Measurements from ENCODE around the gene CCDC127.

Gene CCDC127

GRCh38 chr5:190366-191035 lies 27.5 kb downstream of the CCDC127 start:
- DNase-seq (ENCODE audit: low read depth in 1 of 2, low spot score in 1 of 2), result no peak

DNA sequence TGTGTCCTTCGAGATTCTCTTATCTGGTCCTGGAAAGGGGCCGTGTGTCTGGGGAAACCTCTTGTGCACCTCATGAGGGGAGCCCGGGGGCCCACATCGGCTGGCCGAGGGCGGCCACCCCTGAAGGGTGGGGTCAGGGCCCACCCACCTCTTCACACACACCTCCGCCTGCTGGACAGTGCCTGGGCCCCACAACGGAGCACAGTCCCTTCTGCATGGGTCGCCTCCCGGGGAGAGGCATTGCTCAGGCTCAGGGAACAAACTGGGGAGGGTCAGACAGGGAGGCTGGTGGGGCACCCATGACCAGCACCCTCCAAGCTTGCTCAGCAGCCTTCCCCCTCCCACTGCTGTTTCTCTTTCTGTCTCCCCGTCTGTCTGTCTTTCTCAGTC lies 28.0 kb downstream of the CCDC127 start:
- DNase-seq (ENCODE audit: low read depth in 1 of 2, low spot score in 1 of 2), result no peak

- DNase-seq (ENCODE audit: low read depth in 1 of 2, low spot score in 1 of 2), result no peak
Measured at GRCh38 chr5:189486-189885, 28.5 kb downstream of the CCDC127 start.

GRCh38 chr5:188488-189481 lies 29.2 kb downstream of the CCDC127 start:
- peak; percentile 67 to 83 for DNase-seq (ENCODE audit: low read depth in 1 of 2, low spot score in 1 of 2)

DNA sequence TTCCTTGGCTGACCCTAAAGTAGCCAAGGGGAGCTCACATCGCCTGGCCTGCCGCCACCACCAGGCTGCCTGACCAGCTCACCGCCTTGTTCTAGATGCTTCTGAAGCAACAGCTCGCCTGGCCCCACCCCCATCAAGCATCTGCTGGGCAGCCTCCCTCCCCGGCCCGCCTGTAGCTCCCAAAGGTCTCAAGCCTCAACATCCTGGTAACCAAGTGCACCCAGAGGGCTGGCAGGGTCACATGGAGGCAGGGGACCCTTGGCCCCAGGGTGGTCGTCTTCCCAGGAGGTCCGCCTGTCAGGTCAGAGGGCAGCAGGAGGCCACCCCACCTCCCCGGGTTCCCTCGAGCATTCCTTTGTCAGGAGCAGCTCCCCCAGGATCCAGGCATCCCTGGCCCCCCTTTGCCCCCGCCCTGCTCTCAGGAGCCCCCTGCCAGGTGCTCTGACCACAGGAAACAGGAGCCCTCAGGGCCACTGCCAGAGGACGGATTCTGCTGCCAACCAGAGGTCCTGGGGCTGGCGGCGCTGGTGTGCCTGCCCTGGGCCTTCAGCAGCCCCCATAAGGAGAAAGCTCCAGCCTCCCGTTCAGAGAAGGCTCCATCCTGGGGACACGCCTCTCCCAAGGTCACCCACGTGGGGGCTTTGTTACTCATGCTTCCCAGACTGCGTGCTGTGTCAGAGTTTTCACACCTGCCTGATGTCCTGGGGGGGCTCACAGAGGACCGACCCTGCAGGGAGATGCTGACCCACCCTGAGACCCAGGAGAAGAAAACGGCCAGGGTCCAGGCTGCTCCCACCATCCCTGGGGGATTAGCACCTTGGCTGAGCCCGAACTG lies 30.1 kb downstream of the CCDC127 start:
- DNase-seq (ENCODE audit: low read depth in 1 of 2, low spot score in 1 of 2), result no peak

DNA sequence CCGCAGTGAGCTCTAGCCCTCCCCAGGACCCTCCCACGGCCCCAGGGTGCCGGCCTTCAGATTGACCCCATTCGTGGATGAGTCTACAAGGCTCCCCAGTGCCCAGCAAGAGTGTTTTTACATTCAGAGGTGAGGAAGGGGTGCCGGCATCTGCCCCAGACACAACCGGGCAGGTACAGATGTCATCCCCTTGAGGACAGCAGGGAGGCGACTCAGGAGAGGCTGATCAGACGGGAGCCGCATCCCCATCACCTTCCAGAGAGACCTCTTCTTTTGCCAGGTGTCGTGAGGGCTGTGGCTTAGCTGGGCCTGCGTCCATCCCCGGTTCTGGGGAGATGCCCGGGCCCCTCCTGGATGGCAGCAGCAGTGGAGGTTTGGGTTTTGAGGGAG lies 30.9 kb downstream of the CCDC127 start:
- no peak for DNase-seq (ENCODE audit: low read depth in 1 of 2, low spot score in 1 of 2)

DNA sequence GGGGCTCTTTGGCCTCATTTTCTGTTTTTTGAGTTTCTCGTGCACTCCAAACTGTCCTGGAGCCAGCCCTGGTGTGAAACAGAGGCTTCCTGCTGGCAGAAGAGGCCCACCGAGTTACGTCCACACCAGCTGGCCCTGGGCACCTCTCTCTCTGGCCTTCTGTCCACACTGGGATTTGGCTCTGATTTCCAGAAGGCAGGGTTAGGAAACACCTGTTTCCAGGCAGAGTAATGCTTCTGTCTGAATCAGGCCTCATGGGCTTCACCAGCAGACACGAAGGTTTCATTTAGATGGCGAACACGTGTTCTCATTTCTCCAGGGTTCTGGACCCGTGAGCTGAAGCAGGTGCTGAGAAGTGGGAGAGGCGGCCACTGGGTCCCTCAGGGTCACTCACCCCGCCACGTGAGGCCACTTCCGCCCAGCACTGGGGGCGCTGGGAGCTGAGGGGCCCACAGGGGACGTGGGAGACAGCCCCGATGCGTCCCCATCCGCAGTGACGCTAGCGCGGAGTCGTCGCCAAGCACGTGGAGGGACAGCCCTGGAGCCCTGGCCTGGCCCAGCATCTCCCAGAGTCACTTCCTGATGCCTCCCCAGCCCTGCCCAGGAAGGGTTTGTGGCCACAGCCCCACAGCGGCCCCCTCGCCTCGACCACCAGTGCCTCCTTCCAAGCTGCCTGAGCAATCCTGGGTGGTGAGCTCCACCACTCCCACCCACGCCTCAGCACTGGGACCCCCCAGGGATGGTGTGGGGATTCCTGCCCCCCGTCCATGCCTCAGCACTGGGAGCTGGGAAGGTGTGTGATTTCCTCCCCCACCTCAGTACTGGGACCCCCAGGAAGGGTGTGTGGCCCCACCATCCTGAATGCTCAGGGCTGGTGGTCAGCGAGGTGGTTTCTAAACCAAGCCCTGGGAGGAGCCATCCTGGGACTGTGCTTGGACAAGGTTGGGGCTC lies 31.6 kb downstream of the CCDC127 start:
- no peak for DNase-seq (ENCODE audit: low read depth in 1 of 2, low spot score in 1 of 2)

- no peak for DNase-seq (ENCODE audit: low read depth in 1 of 2, low spot score in 1 of 2)
Measured at GRCh38 chr5:185095-186070, 32.6 kb downstream of the CCDC127 start.

DNA sequence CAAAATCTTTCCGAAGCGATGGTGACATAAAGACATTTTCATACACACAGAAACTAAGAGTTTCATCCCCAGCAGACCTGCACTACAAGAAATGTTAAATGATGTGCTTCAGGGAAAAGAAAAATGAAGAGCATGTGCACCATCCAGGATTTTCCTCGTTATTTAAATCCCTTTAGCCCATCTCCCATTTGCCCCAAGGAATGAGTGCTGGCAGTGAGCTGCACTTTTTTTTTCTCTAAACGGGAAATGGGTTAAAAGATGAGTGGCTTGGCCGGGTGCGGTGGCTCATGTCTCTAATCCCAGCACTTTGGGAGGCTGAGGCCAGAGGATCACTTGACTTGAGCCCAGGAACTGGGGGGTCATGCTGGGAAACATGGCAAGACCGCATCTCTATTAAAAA lies 33.5 kb downstream of the CCDC127 start:
- DNase-seq (ENCODE audit: low read depth in 1 of 2, low spot score in 1 of 2), result no peak

DNA sequence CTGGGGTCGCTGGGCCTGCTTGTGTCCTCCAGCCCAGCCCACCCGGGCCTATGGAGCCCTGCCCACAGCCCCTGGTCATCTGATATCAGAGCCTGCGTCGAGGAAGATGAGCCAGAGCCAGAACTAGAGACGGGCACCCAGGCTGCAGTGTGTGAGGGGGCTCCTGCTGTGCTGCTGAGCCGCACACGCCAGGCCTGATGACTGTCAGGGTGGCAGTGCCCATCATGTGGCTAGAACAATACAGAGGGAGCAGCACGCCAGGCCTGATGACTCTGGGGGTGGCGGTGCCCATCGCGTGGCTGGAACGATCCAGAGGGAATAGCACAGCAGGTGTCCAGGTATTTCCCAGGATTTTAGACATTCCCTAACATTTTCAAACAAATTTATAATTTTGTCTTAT lies 35.8 kb downstream of the CCDC127 start:
- no peak for DNase-seq (ENCODE audit: low read depth in 1 of 2, low spot score in 1 of 2)

GRCh38 chr5:181566-181965 lies 36.4 kb downstream of the CCDC127 start:
- no peak for DNase-seq (ENCODE audit: low read depth in 1 of 2, low spot score in 1 of 2)

- DNase-seq (ENCODE audit: low read depth in 1 of 2, low spot score in 1 of 2), result no peak
Measured at GRCh38 chr5:181160-181559, 36.8 kb downstream of the CCDC127 start.

DNA sequence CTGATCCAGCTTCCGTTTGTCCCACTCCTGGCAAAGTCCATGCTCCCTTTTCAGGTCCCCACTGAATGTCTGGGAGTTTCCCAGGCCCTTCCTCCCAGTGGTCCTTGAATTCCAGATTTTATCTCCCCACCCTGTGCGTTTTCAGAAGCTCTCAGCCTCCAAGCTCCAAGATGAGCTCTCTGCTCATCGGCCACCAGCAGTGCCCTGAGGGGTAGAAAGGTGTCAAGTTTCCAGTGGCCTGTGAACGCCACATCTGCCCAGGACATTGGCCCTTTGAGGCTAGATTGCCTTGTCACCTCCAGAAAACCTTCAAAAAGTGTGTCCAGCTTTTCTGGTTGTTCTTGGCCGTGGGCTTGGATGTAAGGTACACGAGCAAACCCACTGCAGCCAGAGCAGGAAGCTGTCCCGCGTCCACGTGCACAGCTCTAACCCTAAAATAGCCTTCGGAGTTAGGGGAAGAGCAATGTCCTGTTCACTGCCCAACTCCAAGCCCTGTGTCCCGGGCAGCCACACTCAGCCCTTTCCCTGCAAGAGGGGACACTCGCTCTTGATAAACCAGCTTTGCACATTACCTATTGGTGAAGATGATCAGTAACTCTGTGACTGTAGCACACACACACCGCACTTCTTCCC lies 37.6 kb downstream of the CCDC127 start:
- DNase-seq (ENCODE audit: low read depth in 1 of 2, low spot score in 1 of 2), result no peak

GRCh38 chr5:179401-179800 lies 38.6 kb downstream of the CCDC127 start:
- no peak for DNase-seq (ENCODE audit: low read depth in 1 of 2, low spot score in 1 of 2)

- DNase-seq (ENCODE audit: low read depth in 1 of 2, low spot score in 1 of 2), result no peak
Measured at GRCh38 chr5:178110-178509, 39.8 kb downstream of the CCDC127 start.

- DNase-seq (ENCODE audit: low read depth in 1 of 2, low spot score in 1 of 2), result no peak
Measured at GRCh38 chr5:176296-176823, 41.6 kb downstream of the CCDC127 start.

- DNase-seq (ENCODE audit: low read depth in 1 of 2, low spot score in 1 of 2), result no peak
Measured at GRCh38 chr5:174876-175465, 43.0 kb downstream of the CCDC127 start.

DNA sequence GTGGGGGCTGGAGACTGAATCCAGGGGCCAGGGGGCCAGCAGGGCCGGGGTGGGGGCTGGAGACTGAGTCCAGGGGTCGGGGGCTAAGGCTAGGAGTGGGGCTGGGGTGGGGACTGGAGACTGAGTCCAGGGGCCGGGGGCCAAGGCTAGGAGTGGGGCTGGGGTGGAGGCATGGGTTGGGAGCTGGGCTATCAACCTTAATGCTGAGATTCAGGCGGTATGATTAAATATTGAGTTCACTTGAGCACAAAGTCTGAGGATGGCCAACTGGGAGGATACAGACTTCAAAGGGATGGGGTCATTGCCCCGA lies 43.7 kb downstream of the CCDC127 start:
- no peak for DNase-seq (ENCODE audit: low read depth in 1 of 2, low spot score in 1 of 2)
